Ishikawa (cell line): Measurements from ENCODE around the gene RAB11FIP5.

Experiments used
- CEBPB ChIP-seq: IDR thresholded peaks from 2 replicates; pipeline ENCODE4 v1.6.1; 2012
- CREB1 ChIP-seq: IDR thresholded peaks from 2 replicates; pipeline ENCODE4 v1.6.1; 2012; ENCODE audit warnings: low read depth
- EP300 ChIP-seq: IDR thresholded peaks from 2 replicates; pipeline ENCODE4 v1.6.1; 2012; ENCODE audit warnings: borderline replicate concordance
- FOXM1 ChIP-seq: IDR thresholded peaks from 2 replicates; pipeline ENCODE4 v1.6.1; 2012; ENCODE audit warnings: low read depth, borderline replicate concordance
- MAX ChIP-seq: IDR thresholded peaks from 2 replicates; pipeline ENCODE4 v1.6.1; 2012
- REST ChIP-seq: IDR thresholded peaks from 2 replicates; pipeline ENCODE4 v1.6.1; 2012; ENCODE audit warnings: low read depth, mild to moderate bottlenecking
- USF1 ChIP-seq: IDR thresholded peaks from 2 replicates; pipeline ENCODE4 v1.6.1; 2012
- YY1 ChIP-seq: IDR thresholded peaks from 2 replicates; pipeline ENCODE4 v1.6.1; 2012; ENCODE audit warnings: low read depth

DNA sequence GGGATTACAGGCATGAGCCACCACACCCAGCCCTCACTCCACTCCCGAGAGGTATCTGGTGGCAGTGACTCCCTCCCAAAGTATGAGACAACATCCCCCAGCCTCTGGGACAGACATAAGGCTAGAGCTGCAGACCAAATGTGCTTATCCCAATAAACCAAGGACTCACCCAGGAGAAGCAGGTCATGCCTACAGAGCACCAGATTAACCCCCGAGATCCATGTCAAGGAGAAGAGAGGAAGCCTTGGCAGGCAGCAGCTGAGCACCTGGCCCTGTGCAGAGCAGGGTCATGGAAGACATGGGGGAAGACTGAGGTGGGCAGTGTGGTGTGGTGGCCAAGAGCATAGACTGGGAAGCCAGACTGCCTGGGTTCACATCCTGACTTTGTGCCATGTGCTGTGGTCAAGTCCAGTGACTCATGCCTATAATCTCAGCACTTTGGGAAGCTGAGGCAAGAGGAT, 7.2 kb downstream of the RAB11FIP5 start:
- TF ChIP-seq EP300, result no peak
- no peak for TF ChIP-seq YY1
- TF ChIP-seq CREB1, result no peak
- no peak for TF ChIP-seq MAX
- no peak for TF ChIP-seq REST
- no peak for TF ChIP-seq FOXM1
- no peak for TF ChIP-seq CEBPB
- TF ChIP-seq USF1, result no peak
